ENCODE results near the gene LCAT. TPM values are rescaled to one million over a fixed set of nuclear protein-coding genes. Genes with fewer than 3 reads are reported as not detected.

The LCAT gene
- polyA plus RNA-seq, 1 donor (not counting 4 experiments of a cell fraction or from before 2014, with no cell fraction given) = 6.5 TPM

GRCh38 chr16:67967183-67967957, 23.4 kb upstream of the LCAT start:
- DNase-seq (ENCODE audit: low read depth, low spot score) = peak; percentile 49
- dilution Hi-C loops (cut with MboI; ENCODE audit: extremely low pct_ligation_motif_present, low sequenced_read_pairs) = no loop called here

GRCh38 chr16:67966549-67967182, 22.7 kb upstream of the LCAT start:
- peaks cover 4% of the 10 kb centered on the region for H3K9me1 ChIP-seq (ENCODE audit: control insufficient read depth, extremely low read depth, insufficient read depth, low read length)
- H3K4me3 ChIP-seq (ENCODE audit: control insufficient read depth in 2 of 3, extremely low read depth in 1 of 3, insufficient read depth in 2 of 3, low read depth in 1 of 3, low read length in 3 of 3) = peak overlapping the region; percentile 64 to 91 (median 73)
- H3K79me2 ChIP-seq (ENCODE audit: control insufficient read depth, insufficient read depth, low read length) = peaks cover 38% of the 10 kb centered on the region
- H3K4me1 ChIP-seq (ENCODE audit: control insufficient read depth, extremely low read depth, insufficient read depth, low read length) = peaks cover 63% of the 10 kb centered on the region
- TF ChIP-seq EZH2 (IDR thresholded peaks at IDR 0.05; ENCODE audit: low read length) = no peak
- TF ChIP-seq, protein P1, sequence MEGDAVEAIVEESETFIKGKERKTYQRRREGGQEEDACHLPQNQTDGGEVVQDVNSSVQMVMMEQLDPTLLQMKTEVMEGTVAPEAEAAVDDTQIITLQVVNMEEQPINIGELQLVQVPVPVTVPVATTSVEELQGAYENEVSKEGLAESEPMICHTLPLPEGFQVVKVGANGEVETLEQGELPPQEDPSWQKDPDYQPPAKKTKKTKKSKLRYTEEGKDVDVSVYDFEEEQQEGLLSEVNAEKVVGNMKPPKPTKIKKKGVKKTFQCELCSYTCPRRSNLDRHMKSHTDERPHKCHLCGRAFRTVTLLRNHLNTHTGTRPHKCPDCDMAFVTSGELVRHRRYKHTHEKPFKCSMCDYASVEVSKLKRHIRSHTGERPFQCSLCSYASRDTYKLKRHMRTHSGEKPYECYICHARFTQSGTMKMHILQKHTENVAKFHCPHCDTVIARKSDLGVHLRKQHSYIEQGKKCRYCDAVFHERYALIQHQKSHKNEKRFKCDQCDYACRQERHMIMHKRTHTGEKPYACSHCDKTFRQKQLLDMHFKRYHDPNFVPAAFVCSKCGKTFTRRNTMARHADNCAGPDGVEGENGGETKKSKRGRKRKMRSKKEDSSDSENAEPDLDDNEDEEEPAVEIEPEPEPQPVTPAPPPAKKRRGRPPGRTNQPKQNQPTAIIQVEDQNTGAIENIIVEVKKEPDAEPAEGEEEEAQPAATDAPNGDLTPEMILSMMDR (optimal IDR thresholded peaks at IDR 0.05 in 1 of 3, IDR thresholded peaks at IDR 0.05 in 1 of 3, conservative IDR thresholded peaks at IDR 0.05 in 1 of 3; ENCODE audit: extremely low read depth in 1 of 3, insufficient read depth in 2 of 3, low read length in 3 of 3) = no peak
- peak; percentile 69 for FAIRE-seq
- peak overlapping the region; percentile 94 for H3K9ac ChIP-seq (ENCODE audit: control insufficient read depth, extremely low read depth, insufficient read depth, low read length)
- peak; percentile 85 for DNase-seq (ENCODE audit: low read depth, low spot score)
- H3K36me3 ChIP-seq (ENCODE audit: control insufficient read depth in 2 of 2, extremely low read depth in 1 of 2, insufficient read depth in 2 of 2, low read length in 2 of 2) = peaks cover 2 to 30% of the 10 kb centered on the region in 2 experiments
- H3K27me3 ChIP-seq (ENCODE audit: control insufficient read depth, extremely low read depth, insufficient read depth, low read length) = no peaks in the 10 kb centered on the region
- H3K27ac ChIP-seq (ENCODE audit: control insufficient read depth, insufficient read depth, low read length) = peak overlapping the region; percentile 89
- H3K9me3 ChIP-seq (ENCODE audit: control insufficient read depth, low read depth, low read length) = no peaks in the 10 kb centered on the region
- H3K4me2 ChIP-seq (ENCODE audit: control insufficient read depth, extremely low read depth, insufficient read depth, low read depth, low read length) = peak overlapping the region; percentile 83
- H4K20me1 ChIP-seq (ENCODE audit: control insufficient read depth, extremely low read depth, insufficient read depth, low read length) = peaks cover 5% of the 10 kb centered on the region
- no peak overlapping the region for H2AFZ ChIP-seq (ENCODE audit: control insufficient read depth, low read length)
- dilution Hi-C loops (cut with MboI; ENCODE audit: extremely low pct_ligation_motif_present, low sequenced_read_pairs) = no loop called here

More at GRCh38 chr16:67967183-67967957, 23.4 kb upstream of the LCAT start:
- FAIRE-seq = peak; percentile 52
- Histone ChIP-seq H2AFZ (ENCODE audit: control insufficient read depth, low read length) (no peak overlapping the region), H3K36me3 (ENCODE audit: control insufficient read depth in 2 of 2, extremely low read depth in 1 of 2, insufficient read depth in 2 of 2, low read length in 2 of 2) (peaks cover 2 to 24% of the 10 kb centered on the region in 2 experiments), H4K20me1 (ENCODE audit: control insufficient read depth, extremely low read depth, insufficient read depth, low read length) (no peaks in the 10 kb centered on the region), H3K4me3 (ENCODE audit: control insufficient read depth in 2 of 3, extremely low read depth in 1 of 3, insufficient read depth in 2 of 3, low read depth in 1 of 3, low read length in 3 of 3) (peak overlapping the region; percentile 64 to 91 (median 73)), H3K27me3 (ENCODE audit: control insufficient read depth, extremely low read depth, insufficient read depth, low read length) (no peaks in the 10 kb centered on the region), H3K27ac (ENCODE audit: control insufficient read depth, insufficient read depth, low read length) (peak overlapping the region; percentile 89), H3K9ac (ENCODE audit: control insufficient read depth, extremely low read depth, insufficient read depth, low read length) (peak overlapping the region; percentile 94), H3K4me1 (ENCODE audit: control insufficient read depth, extremely low read depth, insufficient read depth, low read length) (peaks cover 56% of the 10 kb centered on the region), H3K9me1 (ENCODE audit: control insufficient read depth, extremely low read depth, insufficient read depth, low read length) (no peaks in the 10 kb centered on the region), H3K79me2 (ENCODE audit: control insufficient read depth, insufficient read depth, low read length) (peaks cover 38% of the 10 kb centered on the region), H3K9me3 (ENCODE audit: control insufficient read depth, low read depth, low read length) (no peaks in the 10 kb centered on the region), H3K4me2 (ENCODE audit: control insufficient read depth, extremely low read depth, insufficient read depth, low read depth, low read length) (peak overlapping the region; percentile 83)
- TF ChIP-seq, protein P1 (optimal IDR thresholded peaks at IDR 0.05 in 1 of 3, IDR thresholded peaks at IDR 0.05 in 1 of 3, conservative IDR thresholded peaks at IDR 0.05 in 1 of 3; ENCODE audit: extremely low read depth in 1 of 3, insufficient read depth in 2 of 3, low read length in 3 of 3) = peak in 1 of 3 experiments; percentile 2
- no peak for TF ChIP-seq EZH2 (IDR thresholded peaks at IDR 0.05; ENCODE audit: low read length)
